Stomach (tissue), 9 donors: Measurements from ENCODE around the gene CADPS. TPM values are rescaled to one million over a fixed set of nuclear protein-coding genes. Genes with fewer than 3 reads are reported as not detected.

Experiments used
- DNase-seq, 2 donors: peaks; one replicate each; pipeline versions ENCODE4 v3.0.0 to v3.0.0-alpha.2; 2013 to 2019
- H3K27ac ChIP-seq, 5 donors: fragments of 200-600 bp in 4 of 5; sonication (generic) in 4 of 5; one replicate each; pipeline ENCODE4 v1.5.1; 2013 to 2019; ENCODE audit warnings: mild to moderate bottlenecking in 1 of 5, moderate library complexity in 1 of 5
- H3K27me3 ChIP-seq, 3 donors: fragments of 200-600 bp; sonication (generic); one replicate each; pipeline ENCODE4 v1.5.1; 2017 to 2019; ENCODE audit warnings: mixed run types in 1 of 3
- H3K36me3 ChIP-seq, 4 donors: fragments of 200-600 bp; sonication (generic); 1 replicate in 3 of 4; 2 replicates in 1 of 4; pipeline ENCODE4 v1.5.1; 2016 to 2019
- H3K4me1 ChIP-seq, 4 donors: fragments of 200-600 bp; sonication (generic); one replicate each; pipeline ENCODE4 v1.5.1; 2016 to 2019
- H3K4me3 ChIP-seq, 4 donors: fragments of 200-600 bp; sonication (generic) in 3 of 4; one replicate each; pipeline ENCODE4 v1.5.1; 2016 to 2019; ENCODE audit warnings: mild to moderate bottlenecking in 1 of 4
- H3K9me3 ChIP-seq, 4 donors: fragments of 200-600 bp; sonication (generic); one replicate each; pipeline ENCODE4 v1.5.1; 2016 to 2019
- EP300 ChIP-seq: sonication (generic); formaldehyde crosslinking; IDR thresholded peaks from one replicate; pipeline ENCODE4 v1.6.1; 2017; ENCODE audit warnings: antibody characterized with exemption
- POLR2A ChIP-seq, 4 donors: fragments of 450-650 bp; IDR thresholded peaks; one replicate each; pipeline ENCODE4 v1.6.1; 2016; ENCODE audit warnings: antibody characterized with exemption in 4 of 4, control low read depth in 2 of 4, mild to moderate bottlenecking in 1 of 4, moderate library complexity in 1 of 4
- POLR2AphosphoS5 ChIP-seq, 3 donors: sonication (generic); formaldehyde crosslinking; IDR thresholded peaks; one replicate each; pipeline ENCODE4 v1.6.1; 2016; ENCODE audit warnings: antibody characterized with exemption in 3 of 3
- WGBS, 5 donors: extraction: QIAGEN DNeasy Blood & Tissue Kit in 3 of 5; methylation state at CpG; one replicate each; pipeline versions ENCODE4 v1.1.5 to v1.1.7; 2013 to 2018; 5-methylcytosine and 5-hydroxymethylcytosine counted together
- intact Hi-C: fragments of 100-400 bp; cut with DNase I; formaldehyde crosslinking; loops from one replicate; pipeline ENCODE4 v1.15.1; 2023; ENCODE audit warnings: low total_unique reads
- polyA plus RNA-seq, 3 donors: library from polyadenylated mRNA; stranded (reverse); fragments of 200-250 nt; gene quantifications; one replicate each; pipeline ENCODE4 v1.2.3, GENCODE V29; 2013
- total RNA-seq, 5 donors: library from RNA; depleted of rRNA; stranded (reverse); fragments of >200 nt; gene quantifications; one replicate each; pipeline versions ENCODE4 v1.1.0 to v1.2.3, GENCODE V29; 2014 to 2016
- TF ChIP-seq, protein P1 (sequence below), 7 experiments: fragments of 450-650 bp in 4 of 7; fragments of 200-600 bp in 3 of 7; sonication (generic) in 3 of 7; IDR thresholded peaks; one replicate each; pipeline ENCODE4 v1.5.1; 2016 to 2019; ENCODE audit warnings: antibody characterized with exemption in 7 of 7, control low read depth in 2 of 7, mild to moderate bottlenecking in 1 of 7
- donor health status: healthy with polysubstance abuse.
- donor health status: Bipolar disorder and iron deficiency.
- donor health status: healthy.

The CADPS gene
- total and polyA plus RNA-seq, 8 donors, result 0.58 to 32.2 (median 3.4) TPM

DNA sequence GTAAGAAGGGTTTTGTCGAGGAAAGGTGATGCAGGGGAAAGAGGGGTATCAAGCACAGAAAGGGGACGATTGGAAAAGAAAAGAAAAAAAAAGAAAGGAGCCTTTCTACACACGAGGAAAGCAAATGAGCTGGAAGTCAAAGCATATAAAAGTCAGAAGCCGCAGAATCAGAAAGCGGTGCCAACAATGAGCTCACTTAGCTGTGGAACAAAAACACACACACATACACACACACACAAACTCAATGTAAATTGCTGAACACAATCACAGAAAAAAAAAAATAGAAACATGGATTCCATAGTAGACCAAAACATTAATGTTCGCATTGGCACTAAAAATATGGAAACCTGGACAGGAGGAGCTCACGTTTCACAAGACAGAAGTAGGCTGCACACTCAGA is 438.4 kb downstream of the CADPS start:
- intact Hi-C loops, result no loop called here
- H3K27ac ChIP-seq, result no peak overlapping the region
- TF ChIP-seq, protein P1, sequence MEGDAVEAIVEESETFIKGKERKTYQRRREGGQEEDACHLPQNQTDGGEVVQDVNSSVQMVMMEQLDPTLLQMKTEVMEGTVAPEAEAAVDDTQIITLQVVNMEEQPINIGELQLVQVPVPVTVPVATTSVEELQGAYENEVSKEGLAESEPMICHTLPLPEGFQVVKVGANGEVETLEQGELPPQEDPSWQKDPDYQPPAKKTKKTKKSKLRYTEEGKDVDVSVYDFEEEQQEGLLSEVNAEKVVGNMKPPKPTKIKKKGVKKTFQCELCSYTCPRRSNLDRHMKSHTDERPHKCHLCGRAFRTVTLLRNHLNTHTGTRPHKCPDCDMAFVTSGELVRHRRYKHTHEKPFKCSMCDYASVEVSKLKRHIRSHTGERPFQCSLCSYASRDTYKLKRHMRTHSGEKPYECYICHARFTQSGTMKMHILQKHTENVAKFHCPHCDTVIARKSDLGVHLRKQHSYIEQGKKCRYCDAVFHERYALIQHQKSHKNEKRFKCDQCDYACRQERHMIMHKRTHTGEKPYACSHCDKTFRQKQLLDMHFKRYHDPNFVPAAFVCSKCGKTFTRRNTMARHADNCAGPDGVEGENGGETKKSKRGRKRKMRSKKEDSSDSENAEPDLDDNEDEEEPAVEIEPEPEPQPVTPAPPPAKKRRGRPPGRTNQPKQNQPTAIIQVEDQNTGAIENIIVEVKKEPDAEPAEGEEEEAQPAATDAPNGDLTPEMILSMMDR (IDR thresholded peaks at IDR 0.05), result no peak
- no peak for TF ChIP-seq EP300
- TF ChIP-seq POLR2AphosphoS5 (IDR thresholded peaks at IDR 0.05), result no peak
- TF ChIP-seq POLR2A (IDR thresholded peaks at IDR 0.05), result no peak
- 60 to 71% (median 69%) methylated on average over 7 of the region's 7 CpGs for WGBS, 5 donors
- H3K27me3 ChIP-seq, result no peaks in the 10 kb centered on the region
- no peak overlapping the region for H3K4me3 ChIP-seq
- H3K36me3 ChIP-seq, result no peaks in the 10 kb centered on the region
- no peaks in the 10 kb centered on the region for H3K9me3 ChIP-seq
- DNase-seq, result peak in 1 of 2 donors; percentile 7
- H3K4me1 ChIP-seq, result no peaks in the 10 kb centered on the region

DNA sequence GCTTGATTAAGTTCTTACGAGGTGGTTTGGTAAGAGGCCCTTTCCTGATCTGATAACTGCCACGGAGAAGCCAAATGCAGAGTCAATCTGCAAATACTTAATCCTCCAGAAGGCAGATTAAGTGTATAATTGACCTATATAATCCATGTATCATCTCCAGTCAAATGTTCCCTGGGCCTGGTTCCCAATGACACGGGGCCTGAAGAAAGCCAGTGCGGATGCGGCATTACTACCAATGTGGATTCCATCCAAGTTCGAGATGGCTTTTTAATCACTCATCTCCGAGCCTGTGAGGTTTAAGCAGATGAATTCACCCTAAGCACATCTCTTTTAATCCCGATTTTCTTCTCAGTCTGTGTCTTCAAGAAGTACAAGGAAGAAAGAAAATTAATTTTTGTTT is 441.8 kb downstream of the CADPS start:
- H3K27me3 ChIP-seq, result no peaks in the 10 kb centered on the region
- no peak overlapping the region for H3K4me3 ChIP-seq
- WGBS, 5 donors, result 74 to 79% (median 77%) methylated on average over 8 of the region's 8 CpGs
- no peak for TF ChIP-seq POLR2A (IDR thresholded peaks at IDR 0.05)
- no peak for TF ChIP-seq POLR2AphosphoS5 (IDR thresholded peaks at IDR 0.05)
- no peak for TF ChIP-seq EP300
- TF ChIP-seq, protein P1 (IDR thresholded peaks at IDR 0.05), result no peak
- no peaks in the 10 kb centered on the region for H3K4me1 ChIP-seq
- H3K9me3 ChIP-seq, result no peaks in the 10 kb centered on the region
- intact Hi-C loops, result no loop called here
- peak in 1 of 2 donors; percentile 5 for DNase-seq
- H3K36me3 ChIP-seq, result no peaks in the 10 kb centered on the region
- no peak overlapping the region for H3K27ac ChIP-seq

DNA sequence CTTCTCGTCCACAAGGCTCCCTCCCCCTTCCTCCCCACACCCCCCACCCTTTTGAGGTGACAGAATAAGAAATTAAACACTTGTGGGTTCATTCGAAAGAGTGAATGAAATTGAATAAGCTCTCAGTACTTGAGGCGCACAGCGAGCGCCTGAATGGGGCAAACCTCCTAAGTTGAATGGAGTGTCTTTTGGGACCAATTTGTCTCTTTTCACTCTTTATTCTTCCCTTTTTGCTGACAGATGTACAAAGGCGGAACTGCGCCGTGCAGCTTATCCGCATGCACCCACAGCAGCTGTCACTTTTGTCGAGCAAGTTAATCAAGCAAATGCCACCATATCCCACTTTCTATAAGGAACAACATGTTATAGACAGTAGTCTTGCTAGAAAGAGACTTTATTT is 454.0 kb downstream of the CADPS start:
- 79 to 86% (median 85%) methylated on average over 10 of the region's 10 CpGs for WGBS, 5 donors
- H3K27me3 ChIP-seq, result no peaks in the 10 kb centered on the region
- no peaks in the 10 kb centered on the region for H3K4me1 ChIP-seq
- no peaks in the 10 kb centered on the region for H3K36me3 ChIP-seq
- no peak overlapping the region for H3K27ac ChIP-seq
- H3K4me3 ChIP-seq, result no peak overlapping the region
- no peak for TF ChIP-seq EP300
- TF ChIP-seq POLR2A (IDR thresholded peaks at IDR 0.05), result no peak
- TF ChIP-seq, protein P1 (IDR thresholded peaks at IDR 0.05), result no peak
- TF ChIP-seq POLR2AphosphoS5 (IDR thresholded peaks at IDR 0.05), result no peak
- intact Hi-C loops, result no loop called here
- no peak for DNase-seq
- H3K9me3 ChIP-seq, result no peaks in the 10 kb centered on the region

DNA sequence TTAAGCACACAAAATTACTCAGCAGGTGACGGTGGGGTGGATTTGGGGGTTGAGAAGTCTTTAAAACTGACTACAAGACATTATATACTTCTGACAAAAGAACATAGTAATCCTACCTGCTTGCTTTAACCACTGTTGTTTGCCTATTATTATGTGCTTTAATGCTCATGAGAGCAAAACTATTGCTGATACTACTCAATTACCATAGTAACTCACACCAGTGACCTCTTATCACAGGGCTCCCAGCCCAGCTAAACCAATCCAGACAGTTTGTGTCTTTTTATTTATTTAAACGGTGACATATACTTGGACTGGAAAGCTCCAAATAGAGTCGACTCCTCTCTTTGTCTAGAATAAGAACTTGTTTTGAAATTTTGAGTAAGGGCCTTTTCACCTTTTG is 459.1 kb downstream of the CADPS start:
- TF ChIP-seq POLR2AphosphoS5 (IDR thresholded peaks at IDR 0.05) (no peak), POLR2A (IDR thresholded peaks at IDR 0.05) (no peak), EP300 (no peak)
- TF ChIP-seq, protein P1 (IDR thresholded peaks at IDR 0.05), result no peak
- WGBS, 5 donors, result 22 to 39% (median 24%) methylated on average over 3 of the region's 3 CpGs
- H3K4me3 ChIP-seq, result no peak overlapping the region
- no peaks in the 10 kb centered on the region for H3K36me3 ChIP-seq
- peaks cover 0 to 4% (median 0%) of the 10 kb centered on the region in 3 donors for H3K27me3 ChIP-seq
- H3K4me1 ChIP-seq, result no peaks in the 10 kb centered on the region
- intact Hi-C loops, result no loop called here
- no peak for DNase-seq
- no peaks in the 10 kb centered on the region for H3K9me3 ChIP-seq
- no peak overlapping the region for H3K27ac ChIP-seq
